ENCODE data around the gene RAB11FIP3. TPM values are rescaled to one million over a fixed set of nuclear protein-coding genes. Genes with fewer than 3 reads are reported as not detected.

RAB11FIP3 gene
- total and polyA plus RNA-seq, 9 of the 15 experiments (the other 6 are each of a cell fraction or from before 2014, with no cell fraction given), result 0.46 to 13.1 (median 4.3) TPM

GRCh38 chr16:534856-535445, 109.5 kb downstream of the RAB11FIP3 start:
- H2AFZ ChIP-seq (ENCODE audit: low read depth, low read length), result no peak overlapping the region
- in situ Hi-C loops (cut with MboI) (no loop called here), intact Hi-C loops (cut with micrococcal nuclease) (no loop called here)
- ChIA-PET POLR2A (interaction anchor here (1.0 kb wide), 1 partner anchor 8 kb away, joined by 3 read pairs; no protein-coding TSS in a partner anchor), CTCF (ENCODE audit: low intra/inter-chr PET ratio) (no interaction called here)
- H3K9me3 ChIP-seq (replicated peaks; ENCODE audit: control insufficient read depth, insufficient read depth, low read depth, low read length), result no peaks in the 10 kb centered on the region
- FAIRE-seq, result no peak
- peaks cover 14% of the 10 kb centered on the region for H4K20me1 ChIP-seq (replicated peaks; ENCODE audit: control insufficient read depth, insufficient read depth, low read length)
- peaks cover 2 to 80% of the 10 kb centered on the region in 2 experiments; a peak in 4 of 5 replicates for H3K4me1 ChIP-seq (replicated peaks in 1 of 2; ENCODE audit: control insufficient read depth in 2 of 2, insufficient read depth in 2 of 2, low read length in 2 of 2)
- peak overlapping the region in 1 of 2 experiments; percentile 88; a peak in 3 of 4 replicates for H3K9ac ChIP-seq (ENCODE audit: insufficient read depth in 1 of 2, low read depth in 2 of 2, low read length in 2 of 2)
- H3K4me2 ChIP-seq (ENCODE audit: insufficient read depth, low read length), result no peak overlapping the region
- no peak overlapping the region for H3K4me3 ChIP-seq
- peaks cover 96% of the 10 kb centered on the region for H3K79me2 ChIP-seq (ENCODE audit: control insufficient read depth, insufficient read depth, low read length)
- no peak for DNase-seq (ENCODE audit: extremely low read depth in 1 of 4, low spot score in 3 of 4)
- WGBS (ENCODE audit: insufficient coverage, low coverage, missing lambda C conversion rate), result 95% methylated on average over 24 of the region's 27 CpGs
- TF ChIP-seq TOE1 (IDR thresholded peaks at IDR 0.05; ENCODE audit: borderline replicate concordance) (no peak), TOE1 (CRISPR knock-in tag; IDR thresholded peaks at IDR 0.05; ENCODE audit: borderline replicate concordance, low read depth) (no peak), POLR2G (IDR thresholded peaks at IDR 0.05; ENCODE audit: low read depth, low read length) (peak; percentile 48), POLR3A (IDR thresholded peaks at IDR 0.05; ENCODE audit: borderline replicate concordance, extremely low read depth, insufficient read depth, insufficient read length) (no peak), THRB (CRISPR knock-in tag; conservative IDR thresholded peaks at IDR 0.05) (no peak)
- no peak; the same call in 2 of the 3 replicates for ATAC-seq
- no TSS peak for BruUV-seq (replicated peaks)
- H3K27ac ChIP-seq (ENCODE audit: extremely low read depth, low read depth, low read length), result no peak overlapping the region; the same call in 2 of the 3 replicates
- peaks cover 12% of the 10 kb centered on the region for H3K9me1 ChIP-seq (ENCODE audit: control insufficient read depth, insufficient read depth, low read length)
- peaks cover 68% of the 10 kb centered on the region; the same call in 1 of the 3 replicates for H3K36me3 ChIP-seq (ENCODE audit: control insufficient read depth, insufficient read depth, low read length)
- no peaks in the 10 kb centered on the region for H3K27me3 ChIP-seq (ENCODE audit: control insufficient read depth in 2 of 2, insufficient read depth in 2 of 2, low read length in 2 of 2)

Data from K562 (cell line).